ENCODE data around the gene KDM8.

DNA sequence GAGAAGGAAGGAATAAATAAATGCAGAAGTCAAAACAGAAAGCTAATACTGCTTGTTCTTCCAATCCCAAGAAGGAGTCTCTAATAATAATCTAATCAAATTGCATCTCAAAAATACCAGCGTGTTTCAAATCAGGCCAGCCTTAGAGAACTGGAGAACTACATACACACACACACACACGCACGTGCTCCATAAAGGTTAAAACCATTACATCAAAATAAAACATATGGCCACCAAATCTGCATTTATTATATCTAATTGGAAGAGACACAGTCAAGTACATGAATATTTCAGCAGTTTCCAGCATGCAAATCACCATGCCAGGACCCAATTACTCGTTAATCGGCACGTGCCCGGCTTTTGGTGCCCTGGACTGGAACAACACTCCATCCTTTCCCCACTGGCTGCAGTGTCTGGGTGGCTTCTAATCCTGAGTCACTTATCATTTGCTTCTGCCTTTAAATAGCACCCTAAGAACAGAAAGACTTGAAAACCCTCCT, 20.4 kb upstream of the KDM8 start:
- TF ChIP-seq EZH2 (IDR thresholded peaks at IDR 0.05; ENCODE audit: insufficient read depth, low read length), result no peak
- TF ChIP-seq, protein P1, sequence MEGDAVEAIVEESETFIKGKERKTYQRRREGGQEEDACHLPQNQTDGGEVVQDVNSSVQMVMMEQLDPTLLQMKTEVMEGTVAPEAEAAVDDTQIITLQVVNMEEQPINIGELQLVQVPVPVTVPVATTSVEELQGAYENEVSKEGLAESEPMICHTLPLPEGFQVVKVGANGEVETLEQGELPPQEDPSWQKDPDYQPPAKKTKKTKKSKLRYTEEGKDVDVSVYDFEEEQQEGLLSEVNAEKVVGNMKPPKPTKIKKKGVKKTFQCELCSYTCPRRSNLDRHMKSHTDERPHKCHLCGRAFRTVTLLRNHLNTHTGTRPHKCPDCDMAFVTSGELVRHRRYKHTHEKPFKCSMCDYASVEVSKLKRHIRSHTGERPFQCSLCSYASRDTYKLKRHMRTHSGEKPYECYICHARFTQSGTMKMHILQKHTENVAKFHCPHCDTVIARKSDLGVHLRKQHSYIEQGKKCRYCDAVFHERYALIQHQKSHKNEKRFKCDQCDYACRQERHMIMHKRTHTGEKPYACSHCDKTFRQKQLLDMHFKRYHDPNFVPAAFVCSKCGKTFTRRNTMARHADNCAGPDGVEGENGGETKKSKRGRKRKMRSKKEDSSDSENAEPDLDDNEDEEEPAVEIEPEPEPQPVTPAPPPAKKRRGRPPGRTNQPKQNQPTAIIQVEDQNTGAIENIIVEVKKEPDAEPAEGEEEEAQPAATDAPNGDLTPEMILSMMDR (IDR thresholded peaks at IDR 0.05; ENCODE audit: insufficient read depth, low read depth, low read length), result no peak
